K562 (cell line): ENCODE results near the gene SLC1A3. TPM values are rescaled to one million over a fixed set of nuclear protein-coding genes. Genes with fewer than 3 reads are reported as not detected.

Experiments used
- CSDE1 ChIP-seq, 2 experiments: fragments of 450-650 bp; IDR thresholded peaks; 2 replicates each; pipeline ENCODE4 v1.6.1; 2016; ENCODE audit warnings: mild to moderate bottlenecking in 1 of 2
- DNMT1 ChIP-seq: fragments of 450-650 bp; IDR thresholded peaks from 2 replicates; pipeline ENCODE4 v1.6.1; 2016; ENCODE audit warnings: antibody characterized with exemption, mild to moderate bottlenecking
- EGR1 ChIP-seq: fragments of 450-650 bp; conservative IDR thresholded peaks from 2 replicates; pipeline ENCODE4 v1.6.1; 2017; ENCODE audit warnings: mild to moderate bottlenecking
- EZH2 ChIP-seq: IDR thresholded peaks from 2 replicates; pipeline ENCODE4 v1.6.1; 2012; ENCODE audit warnings: low read depth, mild to moderate bottlenecking, inconsistent platforms, low read length, borderline replicate concordance
- FOXJ2 ChIP-seq: fragments of 200-800 bp; sonication (Bioruptor generic); IDR thresholded peaks from 2 replicates; pipeline ENCODE4 v1.6.1; 2016; ENCODE audit warnings: missing genetic modification characterization, missing compliant biosample characterization
- GABPA ChIP-seq: fragments of 200-800 bp; sonication (Bioruptor generic); conservative IDR thresholded peaks from 2 replicates; pipeline ENCODE4 v1.6.1; 2016; ENCODE audit warnings: low read depth, missing genetic modification characterization, missing compliant biosample characterization
- NFE2L1 ChIP-seq: fragments of 450-650 bp; IDR thresholded peaks from 2 replicates; pipeline ENCODE4 v1.6.1; 2016; ENCODE audit warnings: missing genetic modification characterization, low read depth, mild to moderate bottlenecking, missing compliant biosample characterization, moderate library complexity, borderline replicate concordance
- NFIX ChIP-seq: fragments of 250-450 bp; sonication (Bioruptor Pico); IDR thresholded peaks from 2 replicates; pipeline ENCODE4 v1.4.0; 2020; ENCODE audit warnings: low read depth, mild to moderate bottlenecking, moderate library complexity
- PBX2 ChIP-seq, 2 experiments: IDR thresholded peaks in 1 of 2; conservative IDR thresholded peaks in 1 of 2; 2 replicates each; pipeline ENCODE4 v1.6.1; 2016; ENCODE audit warnings: low read depth in 2 of 2, mild to moderate bottlenecking in 1 of 2, missing compliant biosample characterization in 1 of 2, missing genetic modification characterization in 1 of 2, moderate library complexity in 1 of 2
- TCFL5 ChIP-seq: fragments of 250-450 bp; sonication (Bioruptor Pico); conservative IDR thresholded peaks from 2 replicates; pipeline ENCODE4 v1.6.1; 2021; ENCODE audit warnings: mild to moderate bottlenecking, moderate library complexity, matching md5 sums
- THRB ChIP-seq: fragments of 450-650 bp; formaldehyde crosslinking; conservative IDR thresholded peaks from 2 replicates; pipeline ENCODE4 v1.4.0; 2022; ENCODE audit warnings: mild to moderate bottlenecking, missing genetic modification characterization
- WHSC1 ChIP-seq: IDR thresholded peaks from one replicate; pipeline ENCODE4 v1.6.1; 2012; ENCODE audit warnings: low read length, control low read depth, inconsistent platforms
- ZNF407 ChIP-seq: fragments of 450-650 bp; IDR thresholded peaks from 2 replicates; pipeline ENCODE4 v1.6.1; 2016; ENCODE audit warnings: low read depth
- polyA plus RNA-seq, 8 experiments: library from polyadenylated mRNA; depleted of rRNA in 4 of 8; stranded (reverse) in 5 of 8; unstranded in 3 of 8; fragments of >200 nt; fragmentation: Nextera tagmentation in 2 of 8; fragmentation: Illumina TruSeq in 1 of 8; extraction: Ambion mirVana in 2 of 8; extraction: Trizol in 1 of 8; gene quantifications; 2 replicates each; pipeline versions ENCODE4 v1.2.1 to v1.2.3, GENCODE V29; 2011 to 2014; ENCODE audit warnings: inconsistent platforms in 1 of 8, missing spikeins in 1 of 8
- total RNA-seq, 7 experiments: library from RNA; depleted of rRNA in 6 of 7; stranded (reverse); fragments of >200 nt in 6 of 7; fragmentation: Illumina TruSeq in 2 of 7; extraction: Trizol in 2 of 7; gene quantifications; 2 replicates each; pipeline versions ENCODE4 v1.2.1 to v1.2.3, GENCODE V29; 2011 to 2021; ENCODE audit warnings: low replicate concordance in 1 of 7

The SLC1A3 gene
- total and polyA plus RNA-seq, 9 of the 15 experiments (the other 6 are each of a cell fraction or from before 2014, with no cell fraction given), result 0.13 TPM; not detected in 8

- TF ChIP-seq PBX2 (CRISPR knock-in tag; IDR thresholded peaks at IDR 0.05; ENCODE audit: low read depth), result no peak
- TF ChIP-seq PBX2 (tag; conservative IDR thresholded peaks at IDR 0.05; ENCODE audit: low read depth), result no peak
- peak; percentile 32; the same call in 1 of the 2 replicates for TF ChIP-seq NFE2L1 (tag)
- TF ChIP-seq GABPA, result no peak
- no peak for TF ChIP-seq CSDE1 (IDR thresholded peaks at IDR 0.05)
- no peak for TF ChIP-seq NFIX (CRISPR knock-in tag)
- no peak for TF ChIP-seq EZH2
- TF ChIP-seq EGR1, result no peak
- no peak for TF ChIP-seq TCFL5 (CRISPR knock-in tag)
- no peak for TF ChIP-seq DNMT1
- TF ChIP-seq FOXJ2 (tag), result 0 out of 2 replicates have a peak, but pooled peaks have one; percentile 28
- TF ChIP-seq ZNF407, result no peak
- no peak for TF ChIP-seq WHSC1
- TF ChIP-seq THRB (CRISPR knock-in tag), result no peak
Observed at GRCh38 chr5:36648426-36648825, 42.0 kb downstream of the SLC1A3 start (continued).
